ENCODE measurements around the gene SBSN.

- TF ChIP-seq CTCF (IDR thresholded peaks at IDR 0.05; ENCODE audit: low read depth, low read length, missing input control) (no peak), FOXA1 (IDR thresholded peaks at IDR 0.05) (no peak), EGR1 (IDR thresholded peaks at IDR 0.05; ENCODE audit: low read depth in 2 of 2) (no peak), ZBTB33 (IDR thresholded peaks at IDR 0.05) (no peak), GABPA (IDR thresholded peaks at IDR 0.05 in 1 of 2, conservative IDR thresholded peaks at IDR 0.05 in 1 of 2) (no peak), SP1 (IDR thresholded peaks at IDR 0.05) (no peak)
These were observed 13.8 kb downstream of the SBSN start for GRCh38 chr19:35514282-35514809.
